D721Med (cell line): ENCODE results near the gene CDC42EP4.

Source experiments
- DNase-seq: peaks from one replicate; pipeline ENCODE4 v3.0.0; 2011; ENCODE audit warnings: low spot score; ENCODE audit not compliant: insufficient read length
- FAIRE-seq: peaks from 2 replicates; lab custom pipeline; 2011; peaks lifted over from hg19 to GRCh38; lab: Jason Lieb, UNC
- CTCF ChIP-seq: IDR thresholded peaks from 2 replicates; pipeline ENCODE4 v1.5.1; 2012; ENCODE audit warnings: mild to moderate bottlenecking, control low read depth; ENCODE audit not compliant: insufficient read depth; ENCODE audit errors: missing control alignments

CDC42EP4 gene

DNA sequence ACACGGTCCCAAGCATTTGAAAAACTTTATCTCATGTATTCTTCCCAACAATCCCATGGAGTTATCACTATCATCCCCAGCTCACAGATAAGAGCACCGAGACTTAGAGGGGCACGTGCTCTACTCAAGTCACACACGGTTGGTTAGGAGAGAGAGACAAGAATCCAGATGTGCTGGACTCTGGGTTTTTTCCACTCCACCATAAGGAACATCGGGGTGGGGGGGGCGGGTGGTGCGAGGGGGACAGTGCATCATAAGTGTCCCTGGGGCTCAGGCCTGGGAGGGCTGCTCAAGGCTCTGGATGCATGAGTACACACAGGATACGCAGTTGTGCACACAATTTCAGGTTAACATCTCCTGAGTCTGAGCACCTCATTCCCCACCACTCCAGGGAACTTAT, 7.4 kb downstream of the CDC42EP4 start:
- no peak for DNase-seq
- no peak for FAIRE-seq
- no peak for TF ChIP-seq CTCF

GRCh38 chr17:73302189-73302588, 9.6 kb downstream of the CDC42EP4 start:
- FAIRE-seq (no peak), DNase-seq (no peak)
- no peak for TF ChIP-seq CTCF

DNA sequence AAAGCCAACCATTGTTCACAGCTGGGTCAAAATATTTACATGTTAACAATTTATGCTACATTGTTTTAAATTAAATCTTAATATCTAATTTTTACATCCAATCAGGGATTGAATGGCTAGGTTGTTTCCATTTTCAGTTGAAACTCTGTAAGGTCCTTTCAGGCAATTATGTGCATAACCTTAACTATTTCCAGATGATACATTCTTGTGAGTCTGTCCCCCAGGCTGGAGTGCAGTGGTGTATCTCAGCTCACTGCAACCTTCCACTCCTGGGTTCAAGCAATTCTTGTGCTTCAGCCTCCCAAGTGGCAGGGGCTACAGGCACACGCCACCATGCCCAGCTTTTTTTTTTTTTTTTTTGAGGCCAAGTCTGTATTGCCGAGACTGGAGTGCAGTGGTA, 10.4 kb downstream of the CDC42EP4 start:
- FAIRE-seq = no peak
- no peak for DNase-seq

DNA sequence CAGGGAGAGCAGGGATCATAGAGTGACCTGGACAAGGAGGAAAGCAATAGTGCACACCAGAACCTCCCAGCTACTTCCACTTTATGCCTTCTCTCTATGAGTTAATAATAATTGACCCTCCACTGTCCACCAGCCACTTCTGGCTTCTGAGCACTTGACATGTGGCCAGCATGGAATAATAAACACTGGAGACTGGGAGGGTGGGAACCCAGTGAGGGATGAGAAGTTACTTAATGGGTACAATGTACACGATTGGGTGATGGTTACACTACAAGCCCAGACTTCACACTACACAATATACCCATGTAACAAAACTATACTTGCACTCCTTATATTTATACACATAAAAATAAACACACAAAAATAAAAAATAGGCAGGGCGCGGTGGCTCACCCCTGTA, 11.4 kb downstream of the CDC42EP4 start:
- no peak for DNase-seq
- no peak for TF ChIP-seq CTCF
- FAIRE-seq = no peak

More for the DNA sequence above, 10.4 kb downstream of the CDC42EP4 start:
- TF ChIP-seq CTCF = no peak

GRCh38 chr17:73297934-73298861, 13.6 kb downstream of the CDC42EP4 start:
- FAIRE-seq (no peak), DNase-seq (no peak)
- TF ChIP-seq CTCF = no peak

GRCh38 chr17:73293480-73293911, 18.3 kb downstream of the CDC42EP4 start:
- DNase-seq = no peak
- FAIRE-seq = no peak
- no peak for TF ChIP-seq CTCF

GRCh38 chr17:73293031-73293430, 18.8 kb downstream of the CDC42EP4 start:
- FAIRE-seq = no peak
- no peak for TF ChIP-seq CTCF
- DNase-seq = no peak
